K562 (cell line): ENCODE data around the gene DIP2C. TPM values are rescaled to one million over a fixed set of nuclear protein-coding genes. Genes with fewer than 3 reads are reported as not detected.

Source experiments
- ATAC-seq: fragments of 200-7000 bp; cut with Tn5 transposase; 3 replicates; pipeline ENCODE4 v1.9.1; 2020; ENCODE audit warnings: moderate library complexity
- BruUV-seq: library from RNA; stranded (reverse); fragments of 400-500 nt; replicated peaks from 2 replicates; lab custom pipeline; 2021; lab: Mats Ljungman, UMichigan
- CTCF ChIA-PET: fragments of 300-600 bp; formaldehyde crosslinking; extraction: SDS; loops from one replicate; lab custom pipeline; 2021; ENCODE audit warnings: low intra/inter-chr PET ratio; lab: Yijun Ruan, JAX
- POLR2A ChIA-PET: fragments of 300-600, 350-650 bp; sonication (Branson Sonifier 250); formaldehyde crosslinking; extraction: SDS; loops from one replicate; lab custom pipeline; 2021; ENCODE audit warnings: antibody characterized with exemption, inconsistent platforms; lab: Yijun Ruan, JAX
- DNase-seq, 4 experiments: peaks; one replicate each; pipeline versions ENCODE4 v3.0.0 to v3.0.0-alpha.2; 2011 to 2018; ENCODE audit warnings: low spot score in 3 of 4, mixed read lengths in 3 of 4; ENCODE audit errors: extremely low read depth in 1 of 4
- FAIRE-seq: peaks from 2 replicates; lab custom pipeline; 2011; peaks lifted over from hg19 to GRCh38; lab: Jason Lieb, UNC
- H2AFZ ChIP-seq: 2 replicates; pipeline ENCODE4 v1.6.0; 2011; ENCODE audit warnings: low read depth, low read length, control low read depth, inconsistent platforms
- H3K27ac ChIP-seq: fragments of 200-600 bp; 3 replicates; pipeline ENCODE4 v1.8.0; 2011; ENCODE audit warnings: low read depth, mild to moderate bottlenecking, control low read depth, inconsistent platforms, low read length, moderate library complexity, mixed read lengths; ENCODE audit errors: extremely low read depth
- H3K27me3 ChIP-seq, 2 experiments: fragments of 300-600 bp in 1 of 2; 2 replicates in 1 of 2; 3 replicates in 1 of 2; pipeline versions ENCODE4 v1.6.0 to v1.8.0; 2011; ENCODE audit warnings: inconsistent platforms in 2 of 2, low read length in 2 of 2, mild to moderate bottlenecking in 1 of 2, mixed read lengths in 1 of 2, moderate library complexity in 1 of 2; ENCODE audit not compliant: control insufficient read depth in 2 of 2, insufficient read depth in 2 of 2
- H3K36me3 ChIP-seq: fragments of 300-600 bp; 3 replicates; pipeline ENCODE4 v1.8.0; 2011; ENCODE audit warnings: mild to moderate bottlenecking, low read length, inconsistent platforms; ENCODE audit not compliant: control insufficient read depth, insufficient read depth
- H3K4me1 ChIP-seq, 2 experiments: fragments of 200-600 bp in 1 of 2; replicated peaks in 1 of 2; 2 replicates in 1 of 2; 3 replicates in 1 of 2; pipeline versions ENCODE4 v1.5.1 to v1.8.0; 2011; ENCODE audit warnings: inconsistent platforms in 2 of 2, low read length in 2 of 2, mild to moderate bottlenecking in 1 of 2, mixed read lengths in 1 of 2, moderate library complexity in 1 of 2; ENCODE audit not compliant: control insufficient read depth in 2 of 2, insufficient read depth in 2 of 2
- H3K4me2 ChIP-seq: 2 replicates; pipeline ENCODE4 v1.6.1; 2011; ENCODE audit warnings: low read length, control low read depth, inconsistent platforms, mixed read lengths; ENCODE audit not compliant: insufficient read depth
- H3K4me3 ChIP-seq: fragments of 200-600 bp; sonication (generic), shearing (Covaris generic); 2 replicates; pipeline ENCODE4 v1.5.1; 2016; ENCODE audit warnings: control low read depth, inconsistent platforms
- H3K79me2 ChIP-seq: fragments of 200-600 bp; 3 replicates; pipeline ENCODE4 v1.8.0; 2011; ENCODE audit warnings: low read length, inconsistent platforms; ENCODE audit not compliant: control insufficient read depth, insufficient read depth
- H3K9ac ChIP-seq, 2 experiments: 2 replicates each; pipeline versions ENCODE4 v1.6.0 to v1.6.1; 2011; ENCODE audit warnings: low read depth in 2 of 2, low read length in 2 of 2, control low read depth in 1 of 2, inconsistent platforms in 1 of 2, mild to moderate bottlenecking in 1 of 2, mixed read lengths in 1 of 2; ENCODE audit not compliant: insufficient read depth in 1 of 2
- H3K9me1 ChIP-seq: one replicate; pipeline ENCODE4 v1.6.0; 2011; ENCODE audit warnings: inconsistent platforms, mild to moderate bottlenecking, low read length, moderate library complexity; ENCODE audit not compliant: control insufficient read depth, insufficient read depth
- H3K9me3 ChIP-seq: replicated peaks from 2 replicates; pipeline ENCODE4 v1.5.1; 2011; ENCODE audit warnings: low read depth, low read length, inconsistent platforms; ENCODE audit not compliant: control insufficient read depth, insufficient read depth
- H4K20me1 ChIP-seq: replicated peaks from 2 replicates; pipeline ENCODE4 v1.6.1; 2011; ENCODE audit warnings: low read length, inconsistent platforms, mixed read lengths; ENCODE audit not compliant: control insufficient read depth, insufficient read depth
- CHAMP1 ChIP-seq: fragments of 450-650 bp; IDR thresholded peaks from 2 replicates; pipeline ENCODE4 v1.6.1; 2016; ENCODE audit warnings: mild to moderate bottlenecking
- EWSR1 ChIP-seq: fragments of 450-650 bp; IDR thresholded peaks from 2 replicates; pipeline ENCODE4 v1.6.1; 2018; ENCODE audit warnings: borderline replicate concordance, mild to moderate bottlenecking, low read depth, moderate library complexity; ENCODE audit not compliant: partially characterized antibody
- FOXK2 ChIP-seq, 2 experiments: fragments of 450-650 bp; IDR thresholded peaks in 1 of 2; conservative IDR thresholded peaks in 1 of 2; 2 replicates each; pipeline ENCODE4 v1.6.1; 2016; ENCODE audit warnings: low read depth in 2 of 2, mild to moderate bottlenecking in 1 of 2
- L3MBTL2 ChIP-seq: fragments of 450-650 bp; IDR thresholded peaks from 2 replicates; pipeline ENCODE4 v1.6.1; 2016; ENCODE audit warnings: mild to moderate bottlenecking, moderate library complexity
- PHF21A ChIP-seq: fragments of 450-650 bp; IDR thresholded peaks from 2 replicates; pipeline ENCODE4 v1.6.1; 2017; ENCODE audit warnings: low read depth, borderline replicate concordance
- XRCC3 ChIP-seq: fragments of 450-650 bp; IDR thresholded peaks from 2 replicates; pipeline ENCODE4 v1.6.1; 2017; ENCODE audit warnings: mild to moderate bottlenecking, moderate library complexity
- ZBTB1 ChIP-seq: sonication (generic); formaldehyde crosslinking; IDR thresholded peaks from 2 replicates; pipeline ENCODE4 v1.8.1; 2023; ENCODE audit warnings: missing genetic modification reagents, low read depth, mild to moderate bottlenecking, borderline replicate concordance
- ZKSCAN1 ChIP-seq: fragments of 150-350 bp; IDR thresholded peaks from 2 replicates; pipeline ENCODE4 v1.6.1; 2016; ENCODE audit warnings: low read depth, low read length
- ZNF143 ChIP-seq: sonication (generic); formaldehyde crosslinking; IDR thresholded peaks from 2 replicates; pipeline ENCODE4 v1.9.0; 2022; ENCODE audit warnings: mild to moderate bottlenecking, missing genetic modification reagents
- ZNF644 ChIP-seq: fragments of 200-800 bp; sonication (Bioruptor generic); IDR thresholded peaks from 2 replicates; pipeline ENCODE4 v1.6.1; 2016; ENCODE audit warnings: low read depth, missing genetic modification characterization, missing compliant biosample characterization
- ZNF740 ChIP-seq, 3 experiments: fragments of 200-800 bp in 1 of 3; sonication (Bioruptor generic) in 1 of 3; sonication (generic) in 1 of 3; formaldehyde crosslinking in 1 of 3; IDR thresholded peaks; 2 replicates each; pipeline versions ENCODE4 v1.6.1 to v1.8.0; 2016 to 2022; ENCODE audit warnings: mild to moderate bottlenecking in 2 of 3, missing compliant biosample characterization in 2 of 3, missing genetic modification characterization in 2 of 3, missing genetic modification reagents in 1 of 3
- WGBS: fragments of 100-300 bp; shearing (Covaris generic); methylation state at CpG from one replicate; pipeline ENCODE4 v1.1.6; 2016; ENCODE audit warnings: low coverage, mixed read lengths; ENCODE audit not compliant: insufficient coverage; ENCODE audit errors: missing lambda C conversion rate; 5-methylcytosine and 5-hydroxymethylcytosine counted together
- in situ Hi-C: fragments of 300-500 bp; cut with MboI; formaldehyde crosslinking; loops from 4 replicates; pipeline ENCODE4 v1.15.0; 2018; ENCODE audit warnings: inconsistent platforms, mixed read lengths
- intact Hi-C: fragments of 100-400 bp; cut with micrococcal nuclease; formaldehyde crosslinking; loops from 2 replicates; pipeline ENCODE4 v1.14.2; 2022
- polyA plus RNA-seq, 8 experiments: library from polyadenylated mRNA; depleted of rRNA in 4 of 8; stranded (reverse) in 5 of 8; unstranded in 3 of 8; fragments of >200 nt; fragmentation: Nextera tagmentation in 2 of 8; fragmentation: Illumina TruSeq in 1 of 8; extraction: Ambion mirVana in 2 of 8; extraction: Trizol in 1 of 8; gene quantifications; 2 replicates each; pipeline versions ENCODE4 v1.2.1 to v1.2.3, GENCODE V29; 2011 to 2014; ENCODE audit warnings: inconsistent platforms in 1 of 8, missing spikeins in 1 of 8
- total RNA-seq, 7 experiments: library from RNA; depleted of rRNA in 6 of 7; stranded (reverse); fragments of >200 nt in 6 of 7; fragmentation: Illumina TruSeq in 2 of 7; extraction: Trizol in 2 of 7; gene quantifications; 2 replicates each; pipeline versions ENCODE4 v1.2.1 to v1.2.3, GENCODE V29; 2011 to 2021; ENCODE audit warnings: low replicate concordance in 1 of 7
- TF ChIP-seq, protein P1 (sequence below): conservative IDR thresholded peaks from 2 replicates; pipeline ENCODE4 v1.6.1; 2011; ENCODE audit warnings: low read depth, mild to moderate bottlenecking, low read length; ENCODE audit not compliant: control insufficient read depth

Gene DIP2C
- total and polyA plus RNA-seq, 9 of the 15 experiments (the other 6 are each of a cell fraction or from before 2014, with no cell fraction given), result 0.01 TPM; not detected in 8

DNA sequence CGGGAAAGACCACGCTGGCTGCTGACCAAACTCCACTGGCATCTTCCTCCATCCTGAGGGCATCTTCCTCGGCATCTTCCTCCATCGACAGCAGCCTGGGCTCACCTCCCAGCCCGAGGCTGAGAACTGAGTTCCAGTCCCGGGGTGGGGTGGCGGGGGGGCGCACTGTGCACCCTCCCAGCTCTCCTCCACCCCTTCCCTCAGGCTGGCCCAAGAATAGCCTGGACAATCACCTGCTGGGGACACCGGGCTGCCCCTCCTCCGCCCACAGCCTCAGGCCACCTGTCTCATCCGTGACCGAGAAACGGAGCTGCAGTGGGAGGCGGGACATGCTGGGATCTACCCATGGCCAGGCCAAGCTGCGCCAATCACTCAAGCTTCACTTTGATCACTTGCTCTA, 37.2 kb downstream of the DIP2C start (continued):
- TF ChIP-seq PHF21A (no peak), XRCC3 (no peak), ZNF644 (tag) (no peak)

DNA sequence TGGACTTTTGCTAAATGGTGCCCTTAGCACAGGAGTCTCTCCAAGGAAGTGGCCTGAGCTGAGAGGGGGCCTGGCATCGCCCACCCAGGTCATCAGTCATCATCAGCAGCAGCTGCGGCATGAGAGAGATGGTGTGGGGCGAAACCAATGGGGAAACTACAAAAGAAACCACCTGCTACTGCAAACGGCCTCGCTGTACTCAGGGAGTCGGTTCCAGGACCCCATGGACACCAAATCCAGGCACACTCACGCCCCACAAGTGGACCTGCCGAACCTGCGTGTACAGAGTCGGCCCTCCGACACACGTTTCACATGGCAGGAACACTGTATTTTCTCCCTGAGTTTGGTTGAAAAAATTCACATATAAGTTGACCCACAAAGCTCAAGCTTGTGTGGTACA, 37.8 kb downstream of the DIP2C start:
- peaks cover 0 to 28% of the 10 kb centered on the region in 2 experiments; a peak in 3 of 5 replicates for H3K27me3 ChIP-seq
- H3K9ac ChIP-seq, result no peak overlapping the region; a peak in 1 of 4 replicates
- no peaks in the 10 kb centered on the region for H3K9me1 ChIP-seq
- H3K36me3 ChIP-seq, result no peaks in the 10 kb centered on the region
- in situ Hi-C loops, result no loop called here
- no peak overlapping the region for H3K4me3 ChIP-seq
- WGBS, result 0% methylated on average over 12 of the region's 12 CpGs
- no peaks in the 10 kb centered on the region for H3K9me3 ChIP-seq
- DNase-seq (no peak), ATAC-seq (no peak), FAIRE-seq (no peak)
- CTCF ChIA-PET, result no interaction called here
- no peaks in the 10 kb centered on the region for H4K20me1 ChIP-seq
- POLR2A ChIA-PET, result no interaction called here
- no TSS peak for BruUV-seq
- intact Hi-C loops, result no loop called here
- no peaks in the 10 kb centered on the region for H3K4me1 ChIP-seq
- H3K79me2 ChIP-seq, result no peaks in the 10 kb centered on the region
- H3K4me2 ChIP-seq, result no peak overlapping the region
- no peak overlapping the region for H3K27ac ChIP-seq
- H2AFZ ChIP-seq, result no peak overlapping the region
- TF ChIP-seq CHAMP1 (no peak), ZKSCAN1 (no peak), L3MBTL2 (no peak), ZBTB1 (CRISPR knock-in tag) (no peak), ZNF143 (CRISPR knock-in tag) (no peak), ZNF740 (CRISPR knock-in tag; IDR thresholded peaks at IDR 0.05) (no peak), ZNF740 (tag; IDR thresholded peaks at IDR 0.05) (no peak), EWSR1 (no peak), FOXK2 (conservative IDR thresholded peaks at IDR 0.05 in 1 of 2, IDR thresholded peaks at IDR 0.05 in 1 of 2; ENCODE audit: low read depth in 2 of 2) (no peak)
- TF ChIP-seq, protein P1, sequence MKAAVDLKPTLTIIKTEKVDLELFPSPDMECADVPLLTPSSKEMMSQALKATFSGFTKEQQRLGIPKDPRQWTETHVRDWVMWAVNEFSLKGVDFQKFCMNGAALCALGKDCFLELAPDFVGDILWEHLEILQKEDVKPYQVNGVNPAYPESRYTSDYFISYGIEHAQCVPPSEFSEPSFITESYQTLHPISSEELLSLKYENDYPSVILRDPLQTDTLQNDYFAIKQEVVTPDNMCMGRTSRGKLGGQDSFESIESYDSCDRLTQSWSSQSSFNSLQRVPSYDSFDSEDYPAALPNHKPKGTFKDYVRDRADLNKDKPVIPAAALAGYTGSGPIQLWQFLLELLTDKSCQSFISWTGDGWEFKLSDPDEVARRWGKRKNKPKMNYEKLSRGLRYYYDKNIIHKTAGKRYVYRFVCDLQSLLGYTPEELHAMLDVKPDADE, result no peak
